Measurements from ENCODE around the gene SYCP3.
A peak's percentile ranks its signal among the peaks of the same experiment; 100 is the strongest.

SYCP3 gene

DNA sequence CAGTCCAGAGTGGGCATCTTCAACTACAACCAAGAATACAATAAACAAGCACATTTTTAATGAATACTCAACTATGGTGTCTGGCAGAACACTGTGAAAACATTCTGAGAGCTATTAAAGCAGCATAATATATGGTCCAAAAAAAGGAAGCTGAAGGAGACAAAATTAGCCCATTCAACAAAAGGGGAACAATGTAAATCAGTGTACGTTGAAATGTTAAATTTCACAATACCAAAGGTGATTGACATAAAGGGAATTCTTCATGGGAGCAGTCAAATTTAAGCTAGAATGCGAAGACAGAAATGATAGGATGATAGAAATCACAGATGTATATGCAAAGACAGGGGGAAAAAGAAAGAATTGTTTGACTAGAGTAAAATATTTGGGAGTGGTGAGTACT is 41.3 kb upstream of the SYCP3 start:
- DNase-seq (ENCODE audit: insufficient read length, low spot score) (no peak), FAIRE-seq (no peak)
- TF ChIP-seq CTCF (IDR thresholded peaks at IDR 0.05; ENCODE audit: insufficient read depth, missing control alignments), result no peak

DNA sequence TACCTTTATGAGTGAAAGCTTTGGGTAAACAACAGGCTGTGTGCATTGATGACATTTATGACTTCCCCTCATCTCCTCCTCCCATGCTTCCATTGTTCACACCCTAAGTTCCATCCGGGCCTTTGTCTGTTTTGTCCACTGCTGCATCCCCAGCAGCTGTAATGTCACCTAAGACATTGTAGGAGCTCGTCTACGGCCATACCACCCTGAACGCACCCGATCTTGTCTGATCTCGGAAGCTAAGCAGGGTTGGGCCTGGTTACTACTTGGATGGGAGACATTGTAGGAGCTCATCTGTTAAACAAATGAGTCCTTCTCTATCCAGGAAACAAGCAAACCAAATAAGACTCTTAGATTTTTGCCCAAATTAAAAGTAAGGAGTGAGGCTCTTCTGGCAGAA is 40.4 kb upstream of the SYCP3 start:
- FAIRE-seq (no peak), DNase-seq (ENCODE audit: insufficient read length, low spot score) (no peak)
- no peak for TF ChIP-seq CTCF (IDR thresholded peaks at IDR 0.05; ENCODE audit: insufficient read depth, missing control alignments)

GRCh38 chr12:101779200-101779599 is 39.9 kb upstream of the SYCP3 start:
- no peak for DNase-seq (ENCODE audit: insufficient read length, low spot score)

GRCh38 chr12:101777978-101778377 is 38.7 kb upstream of the SYCP3 start:
- TF ChIP-seq CTCF (IDR thresholded peaks at IDR 0.05; ENCODE audit: insufficient read depth, missing control alignments), result no peak
- DNase-seq (ENCODE audit: insufficient read length, low spot score), result no peak
- no peak for FAIRE-seq

More at GRCh38 chr12:101779200-101779599, 39.9 kb upstream of the SYCP3 start:
- no peak for FAIRE-seq
- no peak for TF ChIP-seq CTCF (IDR thresholded peaks at IDR 0.05; ENCODE audit: insufficient read depth, missing control alignments)

- DNase-seq (ENCODE audit: insufficient read length, low spot score), result no peak
- FAIRE-seq, result no peak
These were observed 38.2 kb upstream of the SYCP3 start for GRCh38 chr12:101777485-101777884.

DNA sequence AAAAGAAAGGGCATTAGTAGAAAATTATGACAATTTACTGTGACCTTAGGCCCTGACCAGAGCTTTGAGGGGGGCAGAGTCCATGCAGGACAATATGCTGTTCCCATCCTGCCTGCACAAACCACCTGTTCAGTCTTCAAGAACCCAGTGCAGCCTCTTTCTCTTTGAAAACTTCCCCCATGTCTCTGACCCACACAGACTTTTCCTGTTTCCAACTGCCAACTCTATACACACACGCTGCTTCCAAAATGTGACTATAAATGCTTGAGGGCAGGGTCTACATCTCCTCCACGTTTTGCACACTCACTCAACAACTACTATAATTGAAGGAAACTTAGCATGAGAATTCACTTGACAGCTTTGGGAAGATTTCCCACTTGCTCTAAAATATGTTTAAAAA is 36.6 kb upstream of the SYCP3 start:
- DNase-seq (ENCODE audit: insufficient read length, low spot score) (no peak), FAIRE-seq (no peak)
- TF ChIP-seq CTCF (IDR thresholded peaks at IDR 0.05; ENCODE audit: insufficient read depth, missing control alignments), result no peak

More at GRCh38 chr12:101777485-101777884, 38.2 kb upstream of the SYCP3 start:
- no peak for TF ChIP-seq CTCF (IDR thresholded peaks at IDR 0.05; ENCODE audit: insufficient read depth, missing control alignments)

DNA sequence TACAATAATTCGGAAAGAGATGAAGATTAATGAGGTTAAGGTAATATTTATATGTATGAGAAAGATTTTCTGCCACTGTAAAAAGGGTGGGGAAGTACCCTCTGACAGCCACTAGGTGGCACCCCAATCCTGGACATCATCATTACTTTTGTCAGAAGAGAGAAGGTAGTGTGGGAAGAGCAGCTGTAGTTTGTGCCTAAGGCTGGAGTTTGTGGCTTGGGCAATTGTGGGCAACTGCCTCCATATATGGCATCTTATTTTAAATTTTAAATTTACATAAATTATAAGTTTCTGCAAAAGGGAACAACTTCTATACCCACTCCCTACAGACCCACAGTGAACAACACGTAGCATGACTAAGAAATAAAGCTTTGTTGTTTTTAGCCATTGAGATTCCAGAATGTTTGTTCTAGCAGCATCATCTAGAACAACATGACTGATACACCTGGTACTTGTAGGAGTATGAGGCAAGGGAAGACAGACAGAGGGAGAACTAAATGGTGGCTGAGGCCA is 34.4 kb upstream of the SYCP3 start:
- peak; percentile 53 for DNase-seq (ENCODE audit: insufficient read length, low spot score)
- peak; percentile 95 for TF ChIP-seq CTCF (IDR thresholded peaks at IDR 0.05; ENCODE audit: insufficient read depth, missing control alignments)
- no peak for FAIRE-seq

All from D721Med (cell line).